ENCODE data around the gene MBP.

GRCh38 chr18:76959605-76960004 lies 173.0 kb downstream of the MBP start:
- no peak for TF ChIP-seq CTCF (conservative IDR thresholded peaks at IDR 0.05; ENCODE audit: low read depth in 2 of 2)
- TF ChIP-seq ZNF114 (CRISPR knock-in tag; IDR thresholded peaks at IDR 0.05): no peak
- TF ChIP-seq EZH2 (IDR thresholded peaks at IDR 0.05; ENCODE audit: low read depth, unreplicated experiment): no peak
- no peak for TF ChIP-seq EZH2phosphoT487 (IDR thresholded peaks at IDR 0.05; ENCODE audit: unreplicated experiment)
- no peak for TF ChIP-seq POLR2AphosphoS5 (IDR thresholded peaks at IDR 0.05; ENCODE audit: low read depth)
- no peak for TF ChIP-seq ZNF331 (CRISPR knock-in tag; IDR thresholded peaks at IDR 0.05; ENCODE audit: low read depth)
- no peak for TF ChIP-seq REST (IDR thresholded peaks at IDR 0.05; ENCODE audit: unreplicated experiment)
- TF ChIP-seq JUNB (IDR thresholded peaks at IDR 0.05; ENCODE audit: unreplicated experiment): no peak
- no peak for TF ChIP-seq ETS1 (IDR thresholded peaks at IDR 0.05)
- TF ChIP-seq CREB1 (CRISPR knock-in tag; IDR thresholded peaks at IDR 0.05; ENCODE audit: low read depth): no peak
- TF ChIP-seq ZNF462 (CRISPR knock-in tag; IDR thresholded peaks at IDR 0.05): no peak
- no peak for TF ChIP-seq STAT1 (IDR thresholded peaks at IDR 0.05; ENCODE audit: unreplicated experiment)

Measured in GM23338 (cell line).